K562 (cell line): ENCODE results near the gene LMO7. TPM values are rescaled to one million over a fixed set of nuclear protein-coding genes. Genes with fewer than 3 reads are reported as not detected.

Experiments used
- ATAC-seq: fragments of 200-7000 bp; cut with Tn5 transposase; 3 replicates; pipeline ENCODE4 v1.9.1; 2020; ENCODE audit warnings: moderate library complexity
- BruUV-seq: library from RNA; stranded (reverse); fragments of 400-500 nt; replicated peaks from 2 replicates; lab custom pipeline; 2021; lab: Mats Ljungman, UMichigan
- CTCF ChIA-PET: fragments of 300-600 bp; formaldehyde crosslinking; extraction: SDS; loops from one replicate; lab custom pipeline; 2021; ENCODE audit warnings: low intra/inter-chr PET ratio; lab: Yijun Ruan, JAX
- POLR2A ChIA-PET: fragments of 300-600, 350-650 bp; sonication (Branson Sonifier 250); formaldehyde crosslinking; extraction: SDS; loops from one replicate; lab custom pipeline; 2021; ENCODE audit warnings: antibody characterized with exemption, inconsistent platforms; lab: Yijun Ruan, JAX
- DNase-seq, 4 experiments: peaks; one replicate each; pipeline versions ENCODE4 v3.0.0 to v3.0.0-alpha.2; 2011 to 2018; ENCODE audit warnings: low spot score in 3 of 4, mixed read lengths in 3 of 4; ENCODE audit errors: extremely low read depth in 1 of 4
- FAIRE-seq: peaks from 2 replicates; lab custom pipeline; 2011; peaks lifted over from hg19 to GRCh38; lab: Jason Lieb, UNC
- H2AFZ ChIP-seq: 2 replicates; pipeline ENCODE4 v1.6.0; 2011; ENCODE audit warnings: low read depth, low read length, control low read depth, inconsistent platforms
- H3K27ac ChIP-seq: fragments of 200-600 bp; 3 replicates; pipeline ENCODE4 v1.8.0; 2011; ENCODE audit warnings: low read depth, mild to moderate bottlenecking, control low read depth, inconsistent platforms, low read length, moderate library complexity, mixed read lengths; ENCODE audit errors: extremely low read depth
- H3K27me3 ChIP-seq, 2 experiments: fragments of 300-600 bp in 1 of 2; 2 replicates in 1 of 2; 3 replicates in 1 of 2; pipeline versions ENCODE4 v1.6.0 to v1.8.0; 2011; ENCODE audit warnings: inconsistent platforms in 2 of 2, low read length in 2 of 2, mild to moderate bottlenecking in 1 of 2, mixed read lengths in 1 of 2, moderate library complexity in 1 of 2; ENCODE audit not compliant: control insufficient read depth in 2 of 2, insufficient read depth in 2 of 2
- H3K36me3 ChIP-seq: fragments of 300-600 bp; 3 replicates; pipeline ENCODE4 v1.8.0; 2011; ENCODE audit warnings: mild to moderate bottlenecking, low read length, inconsistent platforms; ENCODE audit not compliant: control insufficient read depth, insufficient read depth
- H3K4me1 ChIP-seq, 2 experiments: fragments of 200-600 bp in 1 of 2; replicated peaks in 1 of 2; 2 replicates in 1 of 2; 3 replicates in 1 of 2; pipeline versions ENCODE4 v1.5.1 to v1.8.0; 2011; ENCODE audit warnings: inconsistent platforms in 2 of 2, low read length in 2 of 2, mild to moderate bottlenecking in 1 of 2, mixed read lengths in 1 of 2, moderate library complexity in 1 of 2; ENCODE audit not compliant: control insufficient read depth in 2 of 2, insufficient read depth in 2 of 2
- H3K4me2 ChIP-seq: 2 replicates; pipeline ENCODE4 v1.6.1; 2011; ENCODE audit warnings: low read length, control low read depth, inconsistent platforms, mixed read lengths; ENCODE audit not compliant: insufficient read depth
- H3K4me3 ChIP-seq: fragments of 200-600 bp; sonication (generic), shearing (Covaris generic); 2 replicates; pipeline ENCODE4 v1.5.1; 2016; ENCODE audit warnings: control low read depth, inconsistent platforms
- H3K79me2 ChIP-seq: fragments of 200-600 bp; 3 replicates; pipeline ENCODE4 v1.8.0; 2011; ENCODE audit warnings: low read length, inconsistent platforms; ENCODE audit not compliant: control insufficient read depth, insufficient read depth
- H3K9ac ChIP-seq, 2 experiments: 2 replicates each; pipeline versions ENCODE4 v1.6.0 to v1.6.1; 2011; ENCODE audit warnings: low read depth in 2 of 2, low read length in 2 of 2, control low read depth in 1 of 2, inconsistent platforms in 1 of 2, mild to moderate bottlenecking in 1 of 2, mixed read lengths in 1 of 2; ENCODE audit not compliant: insufficient read depth in 1 of 2
- H3K9me1 ChIP-seq: one replicate; pipeline ENCODE4 v1.6.0; 2011; ENCODE audit warnings: inconsistent platforms, mild to moderate bottlenecking, low read length, moderate library complexity; ENCODE audit not compliant: control insufficient read depth, insufficient read depth
- H3K9me3 ChIP-seq: replicated peaks from 2 replicates; pipeline ENCODE4 v1.5.1; 2011; ENCODE audit warnings: low read depth, low read length, inconsistent platforms; ENCODE audit not compliant: control insufficient read depth, insufficient read depth
- H4K20me1 ChIP-seq: replicated peaks from 2 replicates; pipeline ENCODE4 v1.6.1; 2011; ENCODE audit warnings: low read length, inconsistent platforms, mixed read lengths; ENCODE audit not compliant: control insufficient read depth, insufficient read depth
- BRD4 ChIP-seq: fragments of 200-600 bp; sonication (generic); IDR thresholded peaks from 2 replicates; pipeline ENCODE4 v1.6.1; 2017; ENCODE audit warnings: inconsistent platforms
- CHD2 ChIP-seq: IDR thresholded peaks from 2 replicates; pipeline ENCODE4 v1.6.1; 2011; ENCODE audit warnings: low read depth, low read length
- CTCF ChIP-seq, 3 experiments: IDR thresholded peaks in 2 of 3; conservative IDR thresholded peaks in 1 of 3; 2 replicates each; pipeline ENCODE4 v1.5.1; 2011 to 2012; ENCODE audit warnings: low read length in 3 of 3, mild to moderate bottlenecking in 3 of 3, control low read depth in 2 of 3, improper control_type of control experiment in 1 of 3, inconsistent platforms in 1 of 3, low read depth in 1 of 3, mixed read lengths in 1 of 3, moderate library complexity in 1 of 3; ENCODE audit not compliant: insufficient read depth in 2 of 3
- L3MBTL2 ChIP-seq: fragments of 450-650 bp; IDR thresholded peaks from 2 replicates; pipeline ENCODE4 v1.6.1; 2016; ENCODE audit warnings: mild to moderate bottlenecking, moderate library complexity
- MCM2 ChIP-seq: fragments of 450-650 bp; IDR thresholded peaks from 2 replicates; pipeline ENCODE4 v1.6.1; 2017; ENCODE audit warnings: low read depth, mild to moderate bottlenecking
- NCOA6 ChIP-seq: fragments of 450-650 bp; IDR thresholded peaks from 2 replicates; pipeline ENCODE4 v1.6.1; 2017; ENCODE audit warnings: mild to moderate bottlenecking
- SRSF9 ChIP-seq: fragments of 200-400 bp; formaldehyde crosslinking; IDR thresholded peaks from 2 replicates; pipeline ENCODE4 v1.6.1; 2017; ENCODE audit warnings: low read depth, low read length, borderline replicate concordance
- SUPT5H ChIP-seq: fragments of 450-650 bp; IDR thresholded peaks from 2 replicates; pipeline ENCODE4 v1.6.1; 2016
- TCF7 ChIP-seq: sonication (generic); IDR thresholded peaks from 2 replicates; pipeline ENCODE4 v1.6.1; 2016; ENCODE audit warnings: antibody characterized with exemption, borderline replicate concordance
- TCFL5 ChIP-seq: fragments of 250-450 bp; sonication (Bioruptor Pico); conservative IDR thresholded peaks from 2 replicates; pipeline ENCODE4 v1.6.1; 2021; ENCODE audit warnings: mild to moderate bottlenecking, moderate library complexity, matching md5 sums
- ZNF696 ChIP-seq: fragments of 250-450 bp; sonication (Bioruptor Pico); conservative IDR thresholded peaks from 2 replicates; pipeline ENCODE4 v1.4.0; 2020; ENCODE audit warnings: mild to moderate bottlenecking, moderate library complexity
- ZSCAN29 ChIP-seq: fragments of 450-650 bp; IDR thresholded peaks from 2 replicates; pipeline ENCODE4 v1.6.1; 2017
- WGBS: fragments of 100-300 bp; shearing (Covaris generic); methylation state at CpG from one replicate; pipeline ENCODE4 v1.1.6; 2016; ENCODE audit warnings: low coverage, mixed read lengths; ENCODE audit not compliant: insufficient coverage; ENCODE audit errors: missing lambda C conversion rate; 5-methylcytosine and 5-hydroxymethylcytosine counted together
- in situ Hi-C: fragments of 300-500 bp; cut with MboI; formaldehyde crosslinking; loops from 4 replicates; pipeline ENCODE4 v1.15.0; 2018; ENCODE audit warnings: inconsistent platforms, mixed read lengths
- intact Hi-C: fragments of 100-400 bp; cut with micrococcal nuclease; formaldehyde crosslinking; loops from 2 replicates; pipeline ENCODE4 v1.14.2; 2022
- polyA plus RNA-seq, 8 experiments: library from polyadenylated mRNA; depleted of rRNA in 4 of 8; stranded (reverse) in 5 of 8; unstranded in 3 of 8; fragments of >200 nt; fragmentation: Nextera tagmentation in 2 of 8; fragmentation: Illumina TruSeq in 1 of 8; extraction: Ambion mirVana in 2 of 8; extraction: Trizol in 1 of 8; gene quantifications; 2 replicates each; pipeline versions ENCODE4 v1.2.1 to v1.2.3, GENCODE V29; 2011 to 2014; ENCODE audit warnings: inconsistent platforms in 1 of 8, missing spikeins in 1 of 8
- total RNA-seq, 7 experiments: library from RNA; depleted of rRNA in 6 of 7; stranded (reverse); fragments of >200 nt in 6 of 7; fragmentation: Illumina TruSeq in 2 of 7; extraction: Trizol in 2 of 7; gene quantifications; 2 replicates each; pipeline versions ENCODE4 v1.2.1 to v1.2.3, GENCODE V29; 2011 to 2021; ENCODE audit warnings: low replicate concordance in 1 of 7
- TF ChIP-seq, protein P1 (sequence below): fragments of 200-800 bp; sonication (Bioruptor generic); IDR thresholded peaks from 2 replicates; pipeline ENCODE4 v1.6.1; 2016; ENCODE audit warnings: missing genetic modification characterization, missing compliant biosample characterization
- TF ChIP-seq, protein P2 (sequence below): IDR thresholded peaks from 2 replicates; pipeline ENCODE4 v1.6.1; 2016; ENCODE audit warnings: missing genetic modification characterization, missing compliant biosample characterization
- TF ChIP-seq, protein P3 (sequence below), 2 experiments: fragments of 250-450 bp in 1 of 2; fragments of 450-650 bp in 1 of 2; sonication (Bioruptor Pico) in 1 of 2; IDR thresholded peaks; 2 replicates each; pipeline versions ENCODE4 v1.6.1 to v1.8.0; 2016 to 2021; ENCODE audit warnings: mild to moderate bottlenecking in 2 of 2, moderate library complexity in 2 of 2, missing compliant biosample characterization in 1 of 2, missing genetic modification characterization in 1 of 2

The LMO7 gene
- total and polyA plus RNA-seq, 9 of the 15 experiments (the other 6 are each of a cell fraction or from before 2014, with no cell fraction given) = 0.42 to 4.3 (median 1.7) TPM

DNA sequence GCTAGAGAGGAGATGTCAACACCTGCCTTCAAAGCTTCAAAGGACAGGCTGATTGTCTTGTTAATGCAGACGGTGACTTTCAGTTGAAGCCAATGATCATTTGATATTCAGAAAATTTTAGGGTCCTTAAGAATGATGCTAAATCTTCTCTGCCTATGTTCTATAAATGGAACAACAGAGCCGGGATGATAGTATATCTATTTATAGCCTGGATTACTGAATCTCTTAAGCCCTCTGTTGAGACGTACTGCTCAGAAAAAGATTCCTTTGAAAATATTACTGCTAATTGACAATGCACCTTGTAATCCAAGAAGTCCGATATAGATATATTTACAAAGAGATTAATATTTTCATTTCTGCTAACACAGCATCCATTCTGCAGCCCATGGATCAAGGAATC lies 35.8 kb upstream of the LMO7 start:
- FAIRE-seq (no peak), ATAC-seq (no peak), DNase-seq (no peak)
- no TSS peak for BruUV-seq
- Histone ChIP-seq H3K36me3 (peaks cover 3% of the 10 kb centered on the region; the same call in 1 of the 3 replicates), H3K9me3 (no peaks in the 10 kb centered on the region), H3K4me3 (no peak overlapping the region), H3K4me2 (no peak overlapping the region), H3K9ac (no peak overlapping the region), H3K27ac (no peak overlapping the region), H3K9me1 (no peaks in the 10 kb centered on the region), H3K79me2 (no peaks in the 10 kb centered on the region), H3K27me3 (no peaks in the 10 kb centered on the region), H3K4me1 (no peaks in the 10 kb centered on the region), H4K20me1 (no peaks in the 10 kb centered on the region), H2AFZ (no peak overlapping the region)
- in situ Hi-C loops (no loop called here), intact Hi-C loops (no loop called here)
- ChIA-PET CTCF (no interaction called here), POLR2A (no interaction called here)
- WGBS = 58% methylated on average over 4 of the region's 4 CpGs
- no peak for TF ChIP-seq ZSCAN29
- TF ChIP-seq, protein P1, sequence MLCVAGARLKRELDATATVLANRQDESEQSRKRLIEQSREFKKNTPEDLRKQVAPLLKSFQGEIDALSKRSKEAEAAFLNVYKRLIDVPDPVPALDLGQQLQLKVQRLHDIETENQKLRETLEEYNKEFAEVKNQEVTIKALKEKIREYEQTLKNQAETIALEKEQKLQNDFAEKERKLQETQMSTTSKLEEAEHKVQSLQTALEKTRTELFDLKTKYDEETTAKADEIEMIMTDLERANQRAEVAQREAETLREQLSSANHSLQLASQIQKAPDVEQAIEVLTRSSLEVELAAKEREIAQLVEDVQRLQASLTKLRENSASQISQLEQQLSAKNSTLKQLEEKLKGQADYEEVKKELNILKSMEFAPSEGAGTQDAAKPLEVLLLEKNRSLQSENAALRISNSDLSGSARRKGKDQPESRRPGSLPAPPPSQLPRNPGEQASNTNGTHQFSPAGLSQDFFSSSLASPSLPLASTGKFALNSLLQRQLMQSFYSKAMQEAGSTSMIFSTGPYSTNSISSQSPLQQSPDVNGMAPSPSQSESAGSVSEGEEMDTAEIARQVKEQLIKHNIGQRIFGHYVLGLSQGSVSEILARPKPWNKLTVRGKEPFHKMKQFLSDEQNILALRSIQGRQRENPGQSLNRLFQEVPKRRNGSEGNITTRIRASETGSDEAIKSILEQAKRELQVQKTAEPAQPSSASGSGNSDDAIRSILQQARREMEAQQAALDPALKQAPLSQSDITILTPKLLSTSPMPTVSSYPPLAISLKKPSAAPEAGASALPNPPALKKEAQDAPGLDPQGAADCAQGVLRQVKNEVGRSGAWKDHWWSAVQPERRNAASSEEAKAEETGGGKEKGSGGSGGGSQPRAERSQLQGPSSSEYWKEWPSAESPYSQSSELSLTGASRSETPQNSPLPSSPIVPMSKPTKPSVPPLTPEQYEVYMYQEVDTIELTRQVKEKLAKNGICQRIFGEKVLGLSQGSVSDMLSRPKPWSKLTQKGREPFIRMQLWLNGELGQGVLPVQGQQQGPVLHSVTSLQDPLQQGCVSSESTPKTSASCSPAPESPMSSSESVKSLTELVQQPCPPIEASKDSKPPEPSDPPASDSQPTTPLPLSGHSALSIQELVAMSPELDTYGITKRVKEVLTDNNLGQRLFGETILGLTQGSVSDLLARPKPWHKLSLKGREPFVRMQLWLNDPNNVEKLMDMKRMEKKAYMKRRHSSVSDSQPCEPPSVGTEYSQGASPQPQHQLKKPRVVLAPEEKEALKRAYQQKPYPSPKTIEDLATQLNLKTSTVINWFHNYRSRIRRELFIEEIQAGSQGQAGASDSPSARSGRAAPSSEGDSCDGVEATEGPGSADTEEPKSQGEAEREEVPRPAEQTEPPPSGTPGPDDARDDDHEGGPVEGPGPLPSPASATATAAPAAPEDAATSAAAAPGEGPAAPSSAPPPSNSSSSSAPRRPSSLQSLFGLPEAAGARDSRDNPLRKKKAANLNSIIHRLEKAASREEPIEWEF = no peak
- no peak for TF ChIP-seq SUPT5H
- TF ChIP-seq TCFL5 (CRISPR knock-in tag) = no peak
- TF ChIP-seq, protein P2, sequence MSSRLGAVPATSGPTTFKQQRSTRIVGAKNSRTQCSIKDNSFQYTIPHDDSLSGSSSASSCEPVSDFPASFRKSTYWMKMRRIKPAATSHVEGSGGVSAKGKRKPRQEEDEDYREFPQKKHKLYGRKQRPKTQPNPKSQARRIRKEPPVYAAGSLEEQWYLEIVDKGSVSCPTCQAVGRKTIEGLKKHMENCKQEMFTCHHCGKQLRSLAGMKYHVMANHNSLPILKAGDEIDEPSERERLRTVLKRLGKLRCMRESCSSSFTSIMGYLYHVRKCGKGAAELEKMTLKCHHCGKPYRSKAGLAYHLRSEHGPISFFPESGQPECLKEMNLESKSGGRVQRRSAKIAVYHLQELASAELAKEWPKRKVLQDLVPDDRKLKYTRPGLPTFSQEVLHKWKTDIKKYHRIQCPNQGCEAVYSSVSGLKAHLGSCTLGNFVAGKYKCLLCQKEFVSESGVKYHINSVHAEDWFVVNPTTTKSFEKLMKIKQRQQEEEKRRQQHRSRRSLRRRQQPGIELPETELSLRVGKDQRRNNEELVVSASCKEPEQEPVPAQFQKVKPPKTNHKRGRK = no peak
- TF ChIP-seq, protein P3, sequence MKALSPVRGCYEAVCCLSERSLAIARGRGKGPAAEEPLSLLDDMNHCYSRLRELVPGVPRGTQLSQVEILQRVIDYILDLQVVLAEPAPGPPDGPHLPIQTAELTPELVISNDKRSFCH (CRISPR knock-in tag; IDR thresholded peaks at IDR 0.05) = no peak
- TF ChIP-seq, protein P3 (tag; IDR thresholded peaks at IDR 0.05) = no peak
- no peak for TF ChIP-seq CTCF (IDR thresholded peaks at IDR 0.05 in 2 of 3, conservative IDR thresholded peaks at IDR 0.05 in 1 of 3; ENCODE audit: insufficient read depth in 2 of 3, low read depth in 1 of 3, low read length in 3 of 3)
- no peak for TF ChIP-seq SRSF9
- TF ChIP-seq L3MBTL2 = no peak
- no peak for TF ChIP-seq TCF7
- no peak for TF ChIP-seq ZNF696 (CRISPR knock-in tag)
- no peak for TF ChIP-seq BRD4
- TF ChIP-seq MCM2 = no peak
- no peak for TF ChIP-seq NCOA6
- no peak for TF ChIP-seq CHD2
